H1 (cell line): ENCODE measurements around the gene F11. TPM values are rescaled to one million over a fixed set of nuclear protein-coding genes. Genes with fewer than 3 reads are reported as not detected.

ENCODE experiments used
- CTCF ChIA-PET: fragments of 300-600 bp; sonication (Branson Sonifier 250); formaldehyde crosslinking; loops from one replicate; lab custom pipeline; 2021; ENCODE audit not compliant: partially characterized antibody; lab: Charles Lee
- POLR2A ChIA-PET: fragments of 300-600 bp; sonication (Branson Sonifier 250); formaldehyde crosslinking; loops from one replicate; lab custom pipeline; 2021; ENCODE audit warnings: inconsistent platforms; ENCODE audit not compliant: partially characterized antibody; lab: Charles Lee
- DNase-seq, 2 experiments: peaks; one replicate each; pipeline versions ENCODE4 v3.0.0 to v3.0.0-alpha.2; 2010 to 2022; ENCODE audit warnings: low spot score in 2 of 2, low read depth in 1 of 2, mixed read lengths in 1 of 2
- FAIRE-seq: peaks from 2 replicates; lab custom pipeline; 2011; peaks lifted over from hg19 to GRCh38; lab: Jason Lieb, UNC
- H2AFZ ChIP-seq: 2 replicates; pipeline ENCODE4 v1.8.1; 2012; ENCODE audit warnings: low read length, inconsistent platforms
- H2AK5ac ChIP-seq: 2 replicates; pipeline ENCODE4 v1.6.1; 2013; ENCODE audit warnings: low read depth, low read length
- H2BK120ac ChIP-seq: replicated peaks from 2 replicates; pipeline ENCODE3; 2013; ENCODE audit warnings: low read depth, low read length, inconsistent platforms
- H2BK12ac ChIP-seq: 2 replicates; pipeline ENCODE4 v1.6.1; 2013; ENCODE audit warnings: low read depth, low read length
- H2BK15ac ChIP-seq: 2 replicates; pipeline ENCODE4 v1.6.1; 2013; ENCODE audit warnings: low read length
- H2BK20ac ChIP-seq: 2 replicates; pipeline ENCODE4 v1.6.1; 2013; ENCODE audit warnings: low read length
- H2BK5ac ChIP-seq: 2 replicates; pipeline ENCODE4 v1.6.1; 2013; ENCODE audit warnings: low read depth, low read length
- H3K14ac ChIP-seq: 2 replicates; pipeline ENCODE4 v1.6.1; 2013; ENCODE audit warnings: inconsistent platforms; ENCODE audit not compliant: insufficient read length
- H3K18ac ChIP-seq: 2 replicates; pipeline ENCODE4 v1.6.1; 2013; ENCODE audit warnings: low read length; ENCODE audit errors: extremely low read depth
- H3K23ac ChIP-seq: 2 replicates; pipeline ENCODE4 v1.6.1; 2013; ENCODE audit warnings: inconsistent platforms; ENCODE audit not compliant: insufficient read length
- H3K23me2 ChIP-seq: 2 replicates; pipeline ENCODE4 v1.6.1; 2013; ENCODE audit warnings: low read depth, low read length
- H3K27ac ChIP-seq: 2 replicates; pipeline ENCODE4 v1.6.1; 2011; ENCODE audit warnings: low read depth, low read length, inconsistent platforms
- H3K27me3 ChIP-seq, 4 experiments: replicated peaks in 1 of 4; 1 replicate in 1 of 4; 2 replicates in 3 of 4; pipeline versions ENCODE4 v1.6.1 to v1.8.1; 2011 to 2013; ENCODE audit warnings: low read length in 3 of 4, mild to moderate bottlenecking in 3 of 4, inconsistent platforms in 2 of 4, mixed read lengths in 2 of 4, moderate library complexity in 1 of 4; ENCODE audit not compliant: control insufficient read depth in 3 of 4, insufficient read depth in 3 of 4; ENCODE audit errors: extremely low read depth in 1 of 4
- H3K36me3 ChIP-seq, 4 experiments: 2 replicates each; pipeline versions ENCODE4 v1.6.1 to v1.8.1; 2011 to 2013; ENCODE audit warnings: mild to moderate bottlenecking in 4 of 4, low read length in 3 of 4, moderate library complexity in 2 of 4, control low read depth in 1 of 4, inconsistent platforms in 1 of 4; ENCODE audit not compliant: insufficient read depth in 4 of 4, control insufficient read depth in 2 of 4
- H3K4ac ChIP-seq: replicated peaks from 2 replicates; pipeline ENCODE3; 2013; ENCODE audit warnings: low read length, low read depth, mixed read lengths, inconsistent platforms; ENCODE audit not compliant: insufficient read length
- H3K4me1 ChIP-seq, 4 experiments: replicated peaks in 1 of 4; 1 replicate in 1 of 4; 2 replicates in 3 of 4; pipeline versions ENCODE4 v1.6.1 to v1.8.1; 2011 to 2013; ENCODE audit warnings: low read length in 3 of 4, inconsistent platforms in 2 of 4, mixed read lengths in 1 of 4; ENCODE audit not compliant: insufficient read depth in 4 of 4, control insufficient read depth in 3 of 4
- H3K4me2 ChIP-seq, 2 experiments: 2 replicates each; pipeline versions ENCODE4 v1.6.1 to v1.8.1; 2011 to 2013; ENCODE audit warnings: low read depth in 2 of 2, low read length in 2 of 2, control low read depth in 1 of 2, inconsistent platforms in 1 of 2, mild to moderate bottlenecking in 1 of 2; ENCODE audit not compliant: insufficient read depth in 1 of 2
- H3K4me3 ChIP-seq, 4 experiments: fragments of 200-600, 300-600 bp in 1 of 4; sonication (generic), shearing (Covaris generic), sonication (Bioruptor Twin) in 1 of 4; 2 replicates each; pipeline versions ENCODE4 v1.5.1 to v1.8.1; 2011 to 2016; ENCODE audit warnings: low read length in 4 of 4, low read depth in 3 of 4, control low read depth in 2 of 4, inconsistent platforms in 2 of 4, mild to moderate bottlenecking in 2 of 4, mixed read lengths in 1 of 4, moderate library complexity in 1 of 4; ENCODE audit not compliant: insufficient read depth in 2 of 4; ENCODE audit errors: extremely low read depth in 1 of 4
- H3K56ac ChIP-seq: replicated peaks from 2 replicates; pipeline ENCODE3; 2013; ENCODE audit warnings: low read depth, mild to moderate bottlenecking, mixed read lengths, low read length, inconsistent platforms; ENCODE audit not compliant: insufficient read length
- H3K79me1 ChIP-seq: 2 replicates; pipeline ENCODE4 v1.6.1; 2013; ENCODE audit warnings: low read depth, low read length, control low read depth
- H3K79me2 ChIP-seq, 2 experiments: 2 replicates each; pipeline versions ENCODE4 v1.6.1 to v1.8.1; 2012 to 2013; ENCODE audit warnings: low read length in 2 of 2, mild to moderate bottlenecking in 2 of 2, inconsistent platforms in 1 of 2; ENCODE audit not compliant: insufficient read depth in 2 of 2, control insufficient read depth in 1 of 2
- H3K9ac ChIP-seq, 4 experiments: replicated peaks in 1 of 4; 1 replicate in 1 of 4; 2 replicates in 3 of 4; pipeline versions ENCODE4 v1.6.1 to v1.8.1; 2011 to 2013; ENCODE audit warnings: low read depth in 3 of 4, low read length in 3 of 4, control low read depth in 2 of 4, mild to moderate bottlenecking in 2 of 4, moderate library complexity in 2 of 4, inconsistent platforms in 1 of 4; ENCODE audit errors: extremely low read depth in 1 of 4
- H3K9me3 ChIP-seq, 2 experiments: 2 replicates each; pipeline versions ENCODE4 v1.6.1 to v1.8.1; 2012 to 2013; ENCODE audit warnings: mild to moderate bottlenecking in 2 of 2, moderate library complexity in 2 of 2, control low read depth in 1 of 2, inconsistent platforms in 1 of 2, low read depth in 1 of 2, low read length in 1 of 2, mixed read lengths in 1 of 2; ENCODE audit not compliant: insufficient read depth in 2 of 2
- H4K20me1 ChIP-seq, 2 experiments: replicated peaks in 1 of 2; 2 replicates each; pipeline versions ENCODE3 to v1.8.1; 2011 to 2013; ENCODE audit warnings: inconsistent platforms in 2 of 2, low read length in 2 of 2, mild to moderate bottlenecking in 1 of 2; ENCODE audit not compliant: insufficient read depth in 2 of 2, control insufficient read depth in 1 of 2
- H4K5ac ChIP-seq: 2 replicates; pipeline ENCODE4 v1.6.1; 2013; ENCODE audit warnings: low read length, low read depth, mixed read lengths, inconsistent platforms; ENCODE audit not compliant: insufficient read length
- H4K8ac ChIP-seq: 2 replicates; pipeline ENCODE4 v1.8.0; 2013; ENCODE audit warnings: mild to moderate bottlenecking, moderate library complexity, low read length, inconsistent platforms; ENCODE audit not compliant: insufficient read depth; ENCODE audit errors: extremely low read depth
- H4K91ac ChIP-seq: replicated peaks from 2 replicates; pipeline ENCODE3; 2013; ENCODE audit warnings: low read length, mixed read lengths, inconsistent platforms; ENCODE audit not compliant: insufficient read length
- CEBPB ChIP-seq: IDR thresholded peaks from 2 replicates; pipeline ENCODE4 v1.6.1; 2012; ENCODE audit warnings: low read depth, low read length
- CHD1 ChIP-seq: IDR thresholded peaks from 2 replicates; pipeline ENCODE4 v1.6.1; 2012; ENCODE audit warnings: low read depth, low read length, improper control_type of control experiment
- CREB1 ChIP-seq: IDR thresholded peaks from 2 replicates; pipeline ENCODE4 v1.6.1; 2012; ENCODE audit warnings: inconsistent platforms
- EGR1 ChIP-seq: IDR thresholded peaks from 2 replicates; pipeline ENCODE4 v1.6.1; 2011; ENCODE audit warnings: low read depth, low read length, borderline replicate concordance
- JUN ChIP-seq: IDR thresholded peaks from 2 replicates; pipeline ENCODE4 v1.6.1; 2011; ENCODE audit warnings: low read depth, mild to moderate bottlenecking, improper control_type of control experiment, low read length
- POU5F1 ChIP-seq: IDR thresholded peaks from 2 replicates; pipeline ENCODE4 v1.6.1; 2011; ENCODE audit warnings: low read depth, mild to moderate bottlenecking, low read length, moderate library complexity
- SIX5 ChIP-seq: IDR thresholded peaks from 2 replicates; pipeline ENCODE4 v1.6.1; 2011; ENCODE audit warnings: mild to moderate bottlenecking, low read depth, low read length
- SP2 ChIP-seq: IDR thresholded peaks from 2 replicates; pipeline ENCODE4 v1.6.1; 2012; ENCODE audit warnings: mild to moderate bottlenecking, low read length, inconsistent platforms
- SUZ12 ChIP-seq: fragments of 200-600 bp; sonication (generic); IDR thresholded peaks from 2 replicates; pipeline ENCODE4 v1.6.1; 2012; ENCODE audit warnings: mild to moderate bottlenecking, inconsistent platforms, low read length, moderate library complexity, mixed read lengths
- TAF1 ChIP-seq: IDR thresholded peaks from 2 replicates; pipeline ENCODE4 v1.6.1; 2011; ENCODE audit warnings: mild to moderate bottlenecking, low read depth, low read length
- TCF12 ChIP-seq: IDR thresholded peaks from 2 replicates; pipeline ENCODE4 v1.6.1; 2011; ENCODE audit warnings: low read depth, mild to moderate bottlenecking, low read length
- USF2 ChIP-seq: IDR thresholded peaks from 2 replicates; pipeline ENCODE4 v1.6.1; 2011; ENCODE audit warnings: low read length, improper control_type of control experiment
- WGBS, 2 experiments: shearing (Covaris generic) in 1 of 2; methylation state at CpG; one replicate each; pipeline versions ENCODE4 v1.1.6 to v1.1.7; 2013 to 2015; ENCODE audit warnings: low lambda C conversion rate in 2 of 2, mixed read lengths in 2 of 2, inconsistent platforms in 1 of 2, low coverage in 1 of 2, missing lambda C conversion rate in 1 of 2; ENCODE audit not compliant: insufficient replicate concordance in 2 of 2, insufficient coverage in 1 of 2, insufficient read length in 1 of 2; ENCODE audit errors: extremely low coverage in 1 of 2, missing lambda C conversion rate in 1 of 2; 5-methylcytosine and 5-hydroxymethylcytosine counted together
- polyA plus RNA-seq, 7 experiments: library from polyadenylated mRNA; depleted of rRNA in 3 of 7; stranded (reverse) in 5 of 7; unstranded in 2 of 7; fragments of >200 nt in 5 of 7; fragments of 200-250 nt in 2 of 7; gene quantifications; 1 replicate in 5 of 7; 2 replicates in 1 of 7; 4 replicates in 1 of 7; pipeline versions ENCODE4 v1.2.1 to v1.2.3, GENCODE V29; 2011 to 2013; ENCODE audit warnings: missing spikeins in 2 of 7, mixed read lengths in 2 of 7
- total RNA-seq: library from RNA; stranded (reverse); fragmentation: NEBNext Ultra II Directional; extraction: Animal tissue kit (Norgen Biotek cat#: 25700); gene quantifications from 2 replicates; pipeline ENCODE4 v1.2.1, GENCODE V29; 2021

Gene F11
- total and polyA plus RNA-seq, 2 of the 8 experiments (the other 6 are each of a cell fraction or from before 2014, with no cell fraction given), result 0.27 to 0.99 TPM

GRCh38 chr4:186298031-186298647, 32.1 kb downstream of the F11 start:
- ChIA-PET CTCF (interaction anchor here (0.5 to 6.3 kb wide), 21 partner anchors 9 to 289 kb away, joined by 3 to 32 read pairs (median 5); partner anchors contain the start of gene MTNR1A), POLR2A (interaction anchor here (1.0 to 1.9 kb wide), 3 partner anchors 121 to 390 kb away, joined by 3 to 5 read pairs (median 3); partner anchors contain the start of gene MTNR1A)
- Histone ChIP-seq H2AK5ac (peak overlapping the region; percentile 98), H3K79me2 (no peaks in the 10 kb centered on the region), H2AFZ (peak overlapping the region; percentile 47; the same call in 1 of the 2 replicates), H2BK20ac (peak overlapping the region; percentile 2; the same call in 1 of the 2 replicates), H2BK15ac (peak overlapping the region; percentile 66; the same call in 1 of the 2 replicates), H3K4me3 (peak overlapping the region; percentile 27 to 52 (median 34); a peak in 7 of 8 replicates), H2BK5ac (no peak overlapping the region), H3K56ac (no peak overlapping the region), H3K27me3 (peaks cover 0 to 5% (median 2%) of the 10 kb centered on the region in 4 experiments; a peak in 3 of 7 replicates), H3K14ac (no peak overlapping the region), H3K27ac (no peak overlapping the region), H3K4me2 (peak overlapping the region; percentile 68 to 97), H3K79me1 (no peaks in the 10 kb centered on the region), H3K9me3 (no peaks in the 10 kb centered on the region), H4K91ac (peak overlapping the region; percentile 52), H3K23me2 (peaks cover 6% of the 10 kb centered on the region), H3K4ac (peak overlapping the region; percentile 88), H3K18ac (peak overlapping the region; percentile 84), H3K36me3 (no peaks in the 10 kb centered on the region), H2BK12ac (peak overlapping the region; percentile 43; the same call in 1 of the 2 replicates), H4K20me1 (peaks cover 0 to 4% of the 10 kb centered on the region in 2 experiments), H2BK120ac (peak overlapping the region; percentile 13), H3K4me1 (peaks cover 0 to 7% (median 0%) of the 10 kb centered on the region in 4 experiments; a peak in 3 of 7 replicates), H3K9ac (no peak overlapping the region), H4K8ac (peak overlapping the region; percentile 76; the same call in 1 of the 2 replicates), H4K5ac (no peak overlapping the region), H3K23ac (peak overlapping the region; percentile 86)
- FAIRE-seq (no peak), DNase-seq (peak in 1 of 2 experiments; percentile 63)
- 59% methylated on average over 27 of the region's 39 CpGs; no CpG with 5 or more reads in 1 of the 2 experiments for WGBS, 2 experiments
- TF ChIP-seq TCF12 (no peak), JUN (no peak), CHD1 (no peak), POU5F1 (no peak), CREB1 (no peak), TAF1 (no peak), EGR1 (no peak), SP2 (no peak), CEBPB (no peak), SUZ12 (no peak), USF2 (0 out of 2 replicates have a peak, but pooled peaks have one; percentile 25), SIX5 (no peak)
